Measurements from ENCODE around the gene ZNF605. TPM values are rescaled to one million over a fixed set of nuclear protein-coding genes. Genes with fewer than 3 reads are reported as not detected.
"Not testable (repeated sequence)": the region's sequence is repeated elsewhere in the genome, so short reads cannot be mapped to it uniquely, and the experiment has no call there.

ZNF605 gene
- total RNA-seq, 2 experiments from 2014 or later = 8.0 to 8.3 TPM

DNA sequence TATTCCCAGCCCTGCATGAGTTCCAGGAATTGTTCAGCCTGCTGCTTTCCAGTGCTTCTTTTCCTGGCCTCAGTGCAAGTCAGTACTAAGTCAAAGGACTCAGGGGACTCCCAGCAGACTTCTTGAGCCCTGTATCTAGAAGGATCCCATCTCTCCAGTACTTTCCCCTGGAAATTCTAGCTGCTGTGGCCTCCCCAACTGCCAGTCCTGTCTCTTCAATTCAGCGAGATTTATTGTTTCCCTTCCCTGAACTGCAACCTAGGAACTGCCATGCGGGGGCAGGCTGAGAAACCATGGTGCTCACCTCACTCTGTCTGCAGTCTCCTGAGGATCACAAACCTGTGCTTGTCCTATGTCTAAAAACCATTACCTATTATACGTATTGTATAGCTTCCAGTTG lies 31.8 kb downstream of the ZNF605 start:
- no peaks in the 10 kb centered on the region for H3K4me1 Mint-ChIP-seq
- intact Hi-C loops (cut with DNase I, micrococcal nuclease) = no loop called here
- peaks cover 67% of the 10 kb centered on the region for H3K9me3 Mint-ChIP-seq (ENCODE audit: low read depth)
- no peak overlapping the region for H3K4me3 Mint-ChIP-seq
- no peak overlapping the region for H3K27ac Mint-ChIP-seq
- no peak for DNase-seq
- H3K36me3 Mint-ChIP-seq (ENCODE audit: low read depth) = peaks cover 70% of the 10 kb centered on the region
- CTCF ChIA-PET = no interaction called here
- POLR2A ChIA-PET = no interaction called here
- no peak for ATAC-seq
- no peaks in the 10 kb centered on the region for H3K27me3 Mint-ChIP-seq

DNA sequence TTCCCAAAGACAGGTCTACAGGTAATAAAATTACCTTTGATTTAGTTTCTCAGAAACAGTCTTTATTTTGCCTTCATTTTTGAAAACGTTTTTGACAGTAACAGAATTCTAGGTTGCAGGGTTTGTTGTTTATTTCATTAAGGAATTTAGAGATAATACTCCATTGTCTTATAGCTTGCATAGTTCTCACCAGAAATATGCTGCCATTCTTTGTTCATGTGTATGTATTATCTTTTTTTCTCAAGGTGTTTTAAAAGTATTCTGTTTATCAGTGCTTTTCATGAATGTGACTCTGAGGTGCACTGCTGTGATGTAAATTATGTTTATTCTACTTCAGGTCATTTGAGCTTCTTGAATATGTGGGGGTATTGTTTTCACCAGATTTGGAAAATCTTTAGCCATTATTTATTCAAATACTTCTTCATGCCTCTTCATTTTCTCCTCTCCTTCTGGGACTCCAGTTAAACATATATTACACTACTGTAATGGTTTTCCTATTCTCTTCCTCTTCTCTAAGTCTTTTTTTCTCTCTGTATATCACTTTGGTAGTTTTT lies 32.7 kb downstream of the ZNF605 start:
- DNase-seq (no peak), ATAC-seq (no peak)
- POLR2A ChIA-PET = no interaction called here
- H3K27me3 Mint-ChIP-seq = no peaks in the 10 kb centered on the region
- H3K4me1 Mint-ChIP-seq = no peaks in the 10 kb centered on the region
- CTCF ChIA-PET = interaction anchor here (0.8 kb wide), 1 partner anchor 19 kb away, joined by 3 read pairs; no protein-coding TSS in a partner anchor
- no peak overlapping the region for H3K4me3 Mint-ChIP-seq
- H3K27ac Mint-ChIP-seq = no peak overlapping the region
- intact Hi-C loops (cut with DNase I, micrococcal nuclease) = no loop called here
- H3K9me3 Mint-ChIP-seq (ENCODE audit: low read depth) = peaks cover 63% of the 10 kb centered on the region
- peaks cover 60% of the 10 kb centered on the region for H3K36me3 Mint-ChIP-seq (ENCODE audit: low read depth)

DNA sequence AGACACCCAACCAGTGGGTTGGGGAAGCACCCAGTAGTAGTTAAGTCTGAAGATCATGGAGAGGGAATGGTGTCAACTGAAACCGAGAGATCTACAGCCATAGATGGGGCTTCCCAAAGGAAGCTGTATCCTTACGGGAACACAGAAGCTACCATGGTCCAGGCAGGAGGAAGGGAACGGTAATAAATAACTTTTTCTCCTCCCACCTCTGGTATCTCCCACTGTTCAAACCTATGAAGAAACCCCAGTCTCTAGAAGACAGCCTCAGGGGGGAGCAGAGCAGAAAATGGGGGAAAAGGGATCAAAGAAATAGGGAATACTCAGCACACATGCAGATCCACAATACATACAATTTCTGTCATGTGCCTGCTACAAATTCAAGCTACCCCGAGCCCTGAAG lies 33.4 kb downstream of the ZNF605 start:
- no peaks in the 10 kb centered on the region for H3K27me3 Mint-ChIP-seq
- no peak overlapping the region for H3K4me3 Mint-ChIP-seq
- ATAC-seq (no peak), DNase-seq (no peak)
- CTCF ChIA-PET = no interaction called here
- peaks cover 58% of the 10 kb centered on the region for H3K36me3 Mint-ChIP-seq (ENCODE audit: low read depth)
- no peaks in the 10 kb centered on the region for H3K4me1 Mint-ChIP-seq
- no peak overlapping the region for H3K27ac Mint-ChIP-seq
- intact Hi-C loops (cut with DNase I, micrococcal nuclease) = no loop called here
- POLR2A ChIA-PET = no interaction called here
- peaks cover 68% of the 10 kb centered on the region for H3K9me3 Mint-ChIP-seq (ENCODE audit: low read depth)

DNA sequence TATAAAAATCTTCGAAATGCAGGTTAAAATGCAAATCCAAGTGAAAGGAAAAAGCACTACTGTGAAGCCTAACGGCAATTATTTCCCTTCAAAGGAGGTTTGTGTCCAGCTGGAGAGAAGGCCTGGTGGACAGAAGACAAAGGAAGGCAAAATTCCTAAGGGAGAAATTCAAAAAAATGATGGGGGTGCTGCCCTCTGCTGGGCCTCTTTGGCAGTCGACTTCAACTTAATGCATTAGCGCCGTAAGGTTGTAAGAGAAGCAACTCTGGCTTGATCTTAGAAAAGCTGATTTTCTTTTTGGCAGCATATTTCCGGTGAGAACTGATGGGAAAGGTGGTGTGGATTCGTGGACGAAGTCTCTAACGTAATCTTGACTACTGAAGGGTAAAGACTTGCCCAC lies 34.4 kb downstream of the ZNF605 start:
- ATAC-seq (no peak), DNase-seq (no peak)
- Mint-ChIP-seq H3K9me3 (ENCODE audit: low read depth) (peaks cover 64% of the 10 kb centered on the region), H3K27ac (no peak overlapping the region), H3K4me3 (no peak overlapping the region), H3K36me3 (ENCODE audit: low read depth) (peaks cover 56% of the 10 kb centered on the region), H3K4me1 (no peaks in the 10 kb centered on the region), H3K27me3 (no peaks in the 10 kb centered on the region)
- CTCF ChIA-PET = no interaction called here
- POLR2A ChIA-PET = no interaction called here
- intact Hi-C loops (cut with DNase I, micrococcal nuclease) = no loop called here

DNA sequence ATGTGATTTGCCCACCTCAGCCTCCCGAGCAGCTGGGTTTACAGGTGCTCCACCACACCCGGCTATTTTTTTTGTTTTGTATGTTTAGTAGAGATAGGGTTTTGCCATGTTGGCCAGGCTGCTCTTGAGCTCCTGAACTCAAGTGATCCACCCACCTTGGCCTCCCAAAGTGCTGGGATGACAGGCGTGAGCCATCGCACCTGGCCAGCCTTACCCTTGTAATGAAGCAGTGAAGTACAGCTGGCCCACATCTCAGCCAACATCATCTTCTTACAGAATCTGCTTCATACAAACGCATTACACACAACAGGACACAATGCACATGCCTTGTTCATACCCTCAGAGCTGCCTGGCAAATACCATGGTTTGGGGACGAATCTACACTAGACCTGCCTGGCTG lies 37.4 kb downstream of the ZNF605 start:
- no peak overlapping the region for H3K27ac Mint-ChIP-seq
- DNase-seq (no peak), ATAC-seq (no peak)
- H3K36me3 Mint-ChIP-seq (ENCODE audit: low read depth) = peaks cover 43% of the 10 kb centered on the region
- H3K27me3 Mint-ChIP-seq = no peaks in the 10 kb centered on the region
- peaks cover 54% of the 10 kb centered on the region for H3K9me3 Mint-ChIP-seq (ENCODE audit: low read depth)
- POLR2A ChIA-PET = no interaction called here
- H3K4me1 Mint-ChIP-seq = no peaks in the 10 kb centered on the region
- no peak overlapping the region for H3K4me3 Mint-ChIP-seq
- intact Hi-C loops (cut with DNase I, micrococcal nuclease) = no loop called here
- CTCF ChIA-PET = no interaction called here

DNA sequence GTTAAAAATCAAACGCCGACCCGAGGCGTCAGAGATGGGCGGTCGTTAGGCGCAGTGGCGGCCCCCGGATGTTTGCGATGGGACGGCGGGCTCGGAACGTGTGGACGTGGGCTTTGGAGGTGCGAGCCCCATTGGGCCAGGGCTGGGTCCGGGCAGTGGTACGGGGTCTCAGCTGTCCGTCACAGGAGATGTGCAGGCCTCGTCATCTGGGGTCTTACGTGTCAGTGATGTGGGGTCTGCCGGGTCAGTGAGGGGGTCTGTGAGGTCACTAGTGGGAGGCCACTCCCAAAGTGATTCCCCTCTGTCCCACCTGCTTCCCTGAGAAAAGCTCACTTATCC lies 47.1 kb downstream of the ZNF605 start:
- intact Hi-C loops (cut with DNase I, micrococcal nuclease) = loop anchor here in 1 of 2 experiments (5.0 kb wide), 1 partner anchor 147 kb away; the partner anchor contains the start of gene ANKLE2
- Mint-ChIP-seq H3K4me1 (peaks cover 15% of the 10 kb centered on the region), H3K27me3 (peaks cover 2% of the 10 kb centered on the region), H3K27ac (peak overlapping the region; percentile 88), H3K9me3 (ENCODE audit: low read depth) (peaks cover 16% of the 10 kb centered on the region), H3K4me3 (peak overlapping the region; percentile 84), H3K36me3 (ENCODE audit: low read depth) (peaks cover 20% of the 10 kb centered on the region)
- CTCF ChIA-PET = interaction anchor here (0.6 to 1.3 kb wide), 4 partner anchors 18 to 38 kb away, joined by 3 to 6 read pairs (median 4); partner anchors contain the start of gene CHFR
- POLR2A ChIA-PET = interaction anchor here (1.3 kb wide), 1 partner anchor 171 kb away, joined by 7 read pairs; no protein-coding TSS in a partner anchor
- DNase-seq = no peak
- no peak for ATAC-seq

DNA sequence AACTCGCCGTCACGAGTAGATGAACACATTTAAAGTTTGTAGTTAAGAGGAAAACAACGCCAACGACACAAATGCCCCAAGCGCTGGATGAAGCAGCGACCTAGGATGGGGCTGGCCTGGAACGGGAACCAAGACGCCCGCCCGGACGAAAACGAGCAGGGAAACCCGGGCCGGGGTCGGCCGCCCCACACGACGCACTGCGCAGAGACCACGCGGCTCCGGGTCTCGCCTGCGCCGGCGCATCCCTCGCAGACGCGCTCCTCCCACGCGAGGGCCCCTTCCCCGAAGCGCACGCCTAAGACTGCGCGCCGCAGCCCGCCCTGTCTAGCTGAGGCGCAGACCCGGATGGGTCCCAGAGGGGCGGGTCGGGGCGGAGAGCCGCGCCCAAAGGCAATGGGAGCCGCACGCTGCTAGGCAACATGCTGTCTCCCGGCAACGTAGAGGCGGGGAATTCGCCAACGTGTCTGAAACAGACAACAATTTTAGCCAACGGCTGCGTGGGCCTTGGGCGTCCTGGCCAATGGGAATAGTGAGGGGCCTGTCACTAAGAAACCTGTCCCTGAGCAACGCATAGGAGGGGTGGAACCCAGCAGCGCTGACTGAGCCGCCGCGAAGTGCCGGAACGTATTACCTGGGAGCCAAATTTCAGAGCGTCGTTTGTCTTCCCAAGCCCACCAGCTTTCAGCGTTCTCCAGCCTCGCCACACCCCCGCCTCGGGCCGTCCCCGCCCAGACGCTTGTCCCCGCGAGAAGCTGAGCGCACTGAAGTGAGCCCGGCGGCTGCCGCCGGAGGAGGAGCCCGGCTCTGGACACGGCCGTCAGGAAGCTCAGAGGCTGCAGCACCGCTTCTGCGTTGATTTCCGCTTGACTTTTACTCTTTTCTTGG lies 47.7 kb downstream of the ZNF605 start:
- Mint-ChIP-seq H3K36me3 (ENCODE audit: low read depth) (peaks cover 14% of the 10 kb centered on the region), H3K4me1 (peaks cover 17% of the 10 kb centered on the region), H3K9me3 (ENCODE audit: low read depth) (peaks cover 9% of the 10 kb centered on the region), H3K27ac (peak overlapping the region; percentile 88), H3K4me3 (peak overlapping the region; percentile 84), H3K27me3 (peaks cover 2% of the 10 kb centered on the region)
- ChIA-PET CTCF (interaction anchor here (0.6 to 1.3 kb wide), 4 partner anchors 18 to 39 kb away, joined by 3 to 6 read pairs (median 4); partner anchors contain the start of gene CHFR), POLR2A (interaction anchor here (1.3 kb wide), 1 partner anchor 172 kb away, joined by 7 read pairs; no protein-coding TSS in a partner anchor)
- DNase-seq (peak; percentile 99), ATAC-seq (peak; percentile 94)
- intact Hi-C loops (cut with DNase I, micrococcal nuclease) = loop anchor here (1.0 to 5.0 kb wide), 11 partner anchors 21 to 222 kb away; partner anchors contain the start of genes CHFR (in 2 of the 2), ZNF140 (in 2 of the 2), ZNF26 (in 2 of the 2) and ZNF605 (in 2 of the 2)

DNA sequence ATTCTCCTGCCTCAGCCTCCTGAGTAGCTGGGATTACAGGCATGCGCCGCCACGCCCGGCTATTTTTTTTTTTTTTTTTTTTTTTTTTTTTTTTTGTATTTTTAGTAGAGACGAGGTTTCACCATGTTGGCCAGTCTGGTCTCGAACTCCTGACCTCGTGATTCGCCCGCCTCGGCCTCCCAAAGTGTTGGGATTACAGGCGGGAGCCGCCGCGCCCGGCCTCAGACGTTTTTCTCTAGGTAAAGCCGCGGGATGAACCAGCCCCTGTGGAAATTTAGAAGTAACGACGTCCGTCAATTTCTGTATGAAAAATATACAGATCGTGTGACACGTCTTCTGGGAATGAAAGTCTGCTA lies 48.3 kb downstream of the ZNF605 start:
- DNase-seq; H3K9me3 Mint-ChIP-seq (ENCODE audit: low read depth); POLR2A ChIA-PET; ATAC-seq; H3K27me3 Mint-ChIP-seq: not testable (repeated sequence)
- peak overlapping the region; percentile 73 for H3K27ac Mint-ChIP-seq
- peaks cover 18% of the 10 kb centered on the region for H3K4me1 Mint-ChIP-seq
- peak overlapping the region; percentile 84 for H3K4me3 Mint-ChIP-seq
- CTCF ChIA-PET = interaction anchor here (1.2 kb wide), 1 partner anchor 137 kb away, joined by 4 read pairs; no protein-coding TSS in a partner anchor
- intact Hi-C loops (cut with DNase I, micrococcal nuclease) = loop anchor here (1.0 to 5.0 kb wide), 12 partner anchors 20 to 223 kb away; partner anchors contain the start of genes CHFR (in 2 of the 2), GOLGA3 (in 2 of the 2), ZNF140 (in 2 of the 2) and ZNF26 (in 2 of the 2)
- peaks cover 14% of the 10 kb centered on the region for H3K36me3 Mint-ChIP-seq (ENCODE audit: low read depth)

DNA sequence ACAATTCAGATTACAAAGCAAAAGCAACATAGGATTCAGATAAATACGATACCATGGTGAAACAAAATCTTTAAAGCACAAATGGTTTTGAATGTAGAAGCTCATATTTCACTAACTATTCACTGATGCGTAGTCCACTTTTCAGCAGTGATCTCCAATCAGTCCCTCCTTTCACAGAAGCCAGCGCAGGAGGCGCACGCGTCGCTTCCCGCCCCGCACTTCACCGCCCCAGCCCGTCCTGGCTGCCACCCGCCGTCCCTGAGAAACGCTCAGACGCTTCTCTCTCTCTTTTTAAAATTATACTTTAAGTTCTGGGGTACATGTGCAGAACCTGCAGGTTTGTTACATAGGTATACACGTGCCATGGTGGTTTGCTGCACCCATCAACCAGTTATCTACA lies 48.9 kb downstream of the ZNF605 start:
- POLR2A ChIA-PET = no interaction called here
- Mint-ChIP-seq H3K4me3 (peak overlapping the region; percentile 23), H3K27me3 (peaks cover 2% of the 10 kb centered on the region), H3K4me1 (peaks cover 18% of the 10 kb centered on the region), H3K36me3 (ENCODE audit: low read depth) (peaks cover 12% of the 10 kb centered on the region), H3K27ac (no peak overlapping the region), H3K9me3 (ENCODE audit: low read depth) (peaks cover 7% of the 10 kb centered on the region)
- CTCF ChIA-PET = interaction anchor here (0.9 to 1.2 kb wide), 2 partner anchors 137 to 688 kb away, joined by 3 to 4 read pairs; no protein-coding TSS in a partner anchor
- ATAC-seq (no peak), DNase-seq (no peak)
- intact Hi-C loops (cut with DNase I, micrococcal nuclease) = loop anchor here in 1 of 2 experiments (2.0 to 5.0 kb wide), 2 partner anchors 78 to 145 kb away; partner anchors contain the start of genes ANKLE2 and GOLGA3

DNA sequence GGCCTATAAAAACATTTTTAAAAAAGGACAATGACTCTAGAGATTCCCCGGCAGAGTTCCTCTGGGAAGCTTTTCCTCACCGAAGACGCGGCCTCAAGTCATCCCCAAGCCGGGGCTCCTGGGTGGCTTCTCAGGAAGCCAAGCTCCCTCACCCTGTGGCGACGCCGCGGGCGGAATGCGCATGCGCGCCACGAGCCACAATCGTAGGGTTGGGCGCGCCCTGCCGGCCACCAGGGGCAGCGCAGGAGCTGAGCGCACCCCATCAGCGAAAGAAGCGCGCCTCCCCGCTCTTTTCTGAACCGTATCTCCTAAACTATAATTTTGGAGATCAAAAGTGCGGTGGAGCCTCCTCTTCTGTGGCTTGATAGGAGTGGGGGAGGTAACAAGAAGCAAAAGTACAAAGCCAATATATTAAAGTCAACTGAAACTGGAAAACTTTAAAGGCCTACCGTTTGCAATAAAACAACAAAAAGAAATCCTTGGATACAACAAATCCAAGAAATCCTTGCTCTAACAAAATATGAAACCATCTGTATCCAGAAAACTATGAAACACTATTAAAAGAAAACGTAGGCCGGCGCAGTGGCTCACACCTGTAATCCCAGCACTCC lies 51.3 kb downstream of the ZNF605 start:
- Mint-ChIP-seq H3K27me3 (peaks cover 2% of the 10 kb centered on the region), H3K9me3 (ENCODE audit: low read depth) (no peaks in the 10 kb centered on the region), H3K36me3 (ENCODE audit: low read depth) (no peaks in the 10 kb centered on the region), H3K4me3 (peak overlapping the region; percentile 61), H3K4me1 (peaks cover 18% of the 10 kb centered on the region), H3K27ac (peak overlapping the region; percentile 69)
- DNase-seq (peak; percentile 96), ATAC-seq (peak; percentile 20)
- intact Hi-C loops (cut with DNase I, micrococcal nuclease) = loop anchor here (1.0 to 5.0 kb wide), 7 partner anchors 17 to 218 kb away; partner anchors contain the start of genes ANKLE2 (in 1 of the 2), CHFR (in 1 of the 2), GOLGA3 (in 1 of the 2) and POLE (in 1 of the 2)
- ChIA-PET CTCF (interaction anchor here (0.6 to 2.6 kb wide), 18 partner anchors 18 to 349 kb away, joined by 3 to 14 read pairs (median 4); partner anchors contain the start of genes CHFR and GOLGA3), POLR2A (no interaction called here)

DNA sequence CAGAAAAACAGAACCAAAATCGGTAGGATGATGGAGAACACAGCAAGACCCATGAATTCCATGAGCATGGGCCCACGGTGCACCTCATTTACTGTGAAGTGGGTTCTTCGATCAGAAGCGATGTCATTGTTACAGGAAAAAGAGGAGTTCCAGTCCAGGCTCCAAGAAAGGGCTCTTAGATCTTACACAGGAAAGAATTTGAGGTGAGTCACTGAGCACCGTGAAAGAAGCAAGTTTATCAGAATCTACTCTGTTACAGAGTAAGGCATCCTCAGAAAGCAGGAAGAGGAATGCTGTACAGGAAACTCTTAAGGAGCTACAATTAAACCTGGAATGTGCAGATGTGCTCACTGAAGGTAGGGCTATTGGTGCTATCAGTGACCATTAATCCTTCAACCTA lies 57.1 kb downstream of the ZNF605 start:
- DNase-seq (no peak), ATAC-seq (no peak)
- ChIA-PET CTCF (no interaction called here), POLR2A (no interaction called here)
- no peaks in the 10 kb centered on the region for H3K9me3 Mint-ChIP-seq (ENCODE audit: low read depth)
- H3K4me3 Mint-ChIP-seq = no peak overlapping the region
- no peaks in the 10 kb centered on the region for H3K27me3 Mint-ChIP-seq
- intact Hi-C loops (cut with DNase I, micrococcal nuclease) = no loop called here
- peaks cover 4% of the 10 kb centered on the region for H3K4me1 Mint-ChIP-seq
- H3K36me3 Mint-ChIP-seq (ENCODE audit: low read depth) = no peaks in the 10 kb centered on the region
- H3K27ac Mint-ChIP-seq = no peak overlapping the region

All from activated CD4-positive, alpha-beta T cell treated with anti-CD3 and anti-CD28 coated beads for 36 hours (primary cell).